MCF 10A (cell line): ENCODE measurements around the gene BCAS1. TPM values are rescaled to one million over a fixed set of nuclear protein-coding genes. Genes with fewer than 3 reads are reported as not detected.

ENCODE experiments used
- BruUV-seq: library from RNA; stranded (reverse); fragments of 400-500 nt; replicated peaks from 2 replicates; lab custom pipeline; 2021; lab: Mats Ljungman, UMichigan
- CTCF ChIA-PET: fragments of 300-600 bp; sonication (Branson Sonifier 250); formaldehyde crosslinking; extraction: SDS; loops from one replicate; lab custom pipeline; 2021; ENCODE audit warnings: antibody characterized with exemption, inconsistent platforms; lab: Yijun Ruan, JAX
- POLR2A ChIA-PET: fragments of 300-600, 350-650 bp; sonication (Branson Sonifier 250); formaldehyde crosslinking; extraction: SDS; loops from one replicate; lab custom pipeline; 2020; ENCODE audit warnings: antibody characterized with exemption, inconsistent platforms; lab: Yijun Ruan, JAX
- DNase-seq: peaks from one replicate; pipeline ENCODE4 v3.0.0-alpha.2; 2018; ENCODE audit not compliant: unreplicated experiment
- H3K27ac Mint-ChIP-seq: one replicate; pipeline ENCODE4 v1.8.0; 2022; ENCODE audit warnings: mild to moderate bottlenecking, low read depth, mixed read lengths; ENCODE audit not compliant: unreplicated experiment
- H3K27me3 Mint-ChIP-seq: one replicate; pipeline ENCODE4 v1.8.0; 2022; ENCODE audit warnings: mixed read lengths; ENCODE audit not compliant: insufficient read depth, unreplicated experiment
- H3K36me3 Mint-ChIP-seq: one replicate; pipeline ENCODE4 v1.8.0; 2022; ENCODE audit warnings: mild to moderate bottlenecking, moderate library complexity, mixed read lengths; ENCODE audit not compliant: insufficient read depth, unreplicated experiment
- H3K4me1 Mint-ChIP-seq: one replicate; pipeline ENCODE4 v1.8.0; 2022; ENCODE audit warnings: mixed read lengths; ENCODE audit not compliant: insufficient read depth, unreplicated experiment
- H3K4me3 Mint-ChIP-seq: one replicate; pipeline ENCODE4 v1.8.0; 2022; ENCODE audit warnings: mild to moderate bottlenecking, moderate library complexity, mixed read lengths; ENCODE audit not compliant: unreplicated experiment
- H3K9me3 Mint-ChIP-seq: one replicate; pipeline ENCODE4 v1.8.0; 2022; ENCODE audit warnings: mixed read lengths; ENCODE audit not compliant: unreplicated experiment
- intact Hi-C: fragments of 100-400 bp; cut with micrococcal nuclease; formaldehyde crosslinking; loops from 2 replicates; pipeline ENCODE4 v1.14.1; 2022
- total RNA-seq: library from RNA; stranded (reverse); gene quantifications from 2 replicates; pipeline ENCODE4 v1.2.3, GENCODE V29; 2022
- TF ChIP-seq, protein P1 (sequence below): fragments of 200-600 bp; IDR thresholded peaks from one replicate; pipeline ENCODE4 v1.8.0; 2022; ENCODE audit warnings: antibody characterized with exemption, mild to moderate bottlenecking; ENCODE audit not compliant: unreplicated experiment

BCAS1 gene
- total RNA-seq, 1 experiment from 2014 or later, result not detected

DNA sequence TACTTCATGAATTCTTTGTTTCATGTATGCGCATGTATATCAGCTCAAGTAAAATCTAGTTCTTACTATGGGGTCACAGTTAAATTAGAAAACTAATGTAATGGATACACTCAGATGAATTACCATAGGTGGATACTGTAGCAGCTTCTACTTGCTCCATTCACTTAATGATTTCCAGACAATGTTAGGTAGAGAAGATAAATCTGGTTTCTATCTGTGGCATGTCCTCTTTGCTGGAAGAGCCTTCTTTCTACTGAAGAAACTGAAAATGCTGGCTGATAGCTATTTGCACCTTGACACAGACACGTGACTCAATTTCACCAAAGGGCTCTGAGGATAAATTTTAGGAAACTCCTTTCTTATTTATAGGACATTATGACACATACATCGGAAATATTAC is 49.5 kb downstream of the BCAS1 start:
- TF ChIP-seq, protein P1, sequence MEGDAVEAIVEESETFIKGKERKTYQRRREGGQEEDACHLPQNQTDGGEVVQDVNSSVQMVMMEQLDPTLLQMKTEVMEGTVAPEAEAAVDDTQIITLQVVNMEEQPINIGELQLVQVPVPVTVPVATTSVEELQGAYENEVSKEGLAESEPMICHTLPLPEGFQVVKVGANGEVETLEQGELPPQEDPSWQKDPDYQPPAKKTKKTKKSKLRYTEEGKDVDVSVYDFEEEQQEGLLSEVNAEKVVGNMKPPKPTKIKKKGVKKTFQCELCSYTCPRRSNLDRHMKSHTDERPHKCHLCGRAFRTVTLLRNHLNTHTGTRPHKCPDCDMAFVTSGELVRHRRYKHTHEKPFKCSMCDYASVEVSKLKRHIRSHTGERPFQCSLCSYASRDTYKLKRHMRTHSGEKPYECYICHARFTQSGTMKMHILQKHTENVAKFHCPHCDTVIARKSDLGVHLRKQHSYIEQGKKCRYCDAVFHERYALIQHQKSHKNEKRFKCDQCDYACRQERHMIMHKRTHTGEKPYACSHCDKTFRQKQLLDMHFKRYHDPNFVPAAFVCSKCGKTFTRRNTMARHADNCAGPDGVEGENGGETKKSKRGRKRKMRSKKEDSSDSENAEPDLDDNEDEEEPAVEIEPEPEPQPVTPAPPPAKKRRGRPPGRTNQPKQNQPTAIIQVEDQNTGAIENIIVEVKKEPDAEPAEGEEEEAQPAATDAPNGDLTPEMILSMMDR, result no peak
- H3K4me3 Mint-ChIP-seq, result no peak overlapping the region
- no peaks in the 10 kb centered on the region for H3K36me3 Mint-ChIP-seq
- no peaks in the 10 kb centered on the region for H3K4me1 Mint-ChIP-seq
- DNase-seq, result no peak
- intact Hi-C loops, result no loop called here
- no peaks in the 10 kb centered on the region for H3K9me3 Mint-ChIP-seq
- BruUV-seq, result no TSS peak
- peaks cover 14% of the 10 kb centered on the region for H3K27me3 Mint-ChIP-seq
- CTCF ChIA-PET, result no interaction called here
- H3K27ac Mint-ChIP-seq, result no peak overlapping the region
- POLR2A ChIA-PET, result no interaction called here

DNA sequence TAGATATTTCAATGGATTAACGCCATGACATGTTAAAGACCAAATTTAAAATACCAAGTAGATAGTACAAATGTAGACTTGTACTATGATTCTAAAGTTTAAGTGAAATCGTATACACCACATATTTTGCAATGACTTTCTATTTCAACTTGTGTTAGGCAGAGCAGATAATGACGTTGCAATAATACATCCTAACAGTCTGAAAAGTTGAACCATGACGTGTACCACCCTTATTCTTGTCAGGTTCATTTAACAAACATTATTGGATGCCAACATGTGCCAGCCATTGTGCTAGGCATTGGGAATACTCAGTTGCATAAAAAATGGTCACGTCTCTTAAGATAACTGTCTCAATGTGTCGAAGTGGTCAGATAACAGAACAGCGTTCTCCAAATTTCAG is 50.0 kb downstream of the BCAS1 start:
- TF ChIP-seq, protein P1, result no peak
- peaks cover 14% of the 10 kb centered on the region for H3K27me3 Mint-ChIP-seq
- H3K4me3 Mint-ChIP-seq, result no peak overlapping the region
- BruUV-seq, result no TSS peak
- POLR2A ChIA-PET, result no interaction called here
- H3K4me1 Mint-ChIP-seq, result no peaks in the 10 kb centered on the region
- intact Hi-C loops, result no loop called here
- CTCF ChIA-PET, result no interaction called here
- no peak for DNase-seq
- H3K27ac Mint-ChIP-seq, result no peak overlapping the region
- no peaks in the 10 kb centered on the region for H3K36me3 Mint-ChIP-seq
- no peaks in the 10 kb centered on the region for H3K9me3 Mint-ChIP-seq

DNA sequence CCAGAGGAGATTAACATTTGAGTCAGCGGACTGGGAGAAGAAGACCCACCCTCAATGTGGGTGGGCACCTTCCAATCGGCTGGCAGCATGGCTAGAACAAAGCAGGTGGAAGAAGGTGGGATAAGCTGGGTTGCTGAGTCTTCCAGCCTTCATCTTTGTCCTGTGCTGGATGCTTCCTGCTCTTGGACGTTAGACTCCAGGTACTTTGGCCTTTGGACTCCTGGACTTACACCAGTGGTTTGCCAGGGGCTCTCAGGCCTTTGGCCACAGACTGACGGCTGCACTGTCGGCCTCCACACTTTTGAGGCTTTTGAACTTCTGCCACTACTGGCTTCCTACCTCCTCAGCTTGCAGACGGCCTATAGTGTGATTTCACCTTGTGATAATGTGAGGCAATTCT is 50.8 kb downstream of the BCAS1 start:
- Mint-ChIP-seq H3K27me3 (peaks cover 14% of the 10 kb centered on the region), H3K36me3 (no peaks in the 10 kb centered on the region), H3K4me3 (no peak overlapping the region), H3K27ac (no peak overlapping the region), H3K4me1 (no peaks in the 10 kb centered on the region), H3K9me3 (no peaks in the 10 kb centered on the region)
- ChIA-PET CTCF (interaction anchor here (0.6 kb wide), 1 partner anchor 1863 kb away, joined by 3 read pairs; no protein-coding TSS in a partner anchor), POLR2A (no interaction called here)
- BruUV-seq, result no TSS peak
- no peak for DNase-seq
- TF ChIP-seq, protein P1, result no peak
- intact Hi-C loops, result no loop called here

DNA sequence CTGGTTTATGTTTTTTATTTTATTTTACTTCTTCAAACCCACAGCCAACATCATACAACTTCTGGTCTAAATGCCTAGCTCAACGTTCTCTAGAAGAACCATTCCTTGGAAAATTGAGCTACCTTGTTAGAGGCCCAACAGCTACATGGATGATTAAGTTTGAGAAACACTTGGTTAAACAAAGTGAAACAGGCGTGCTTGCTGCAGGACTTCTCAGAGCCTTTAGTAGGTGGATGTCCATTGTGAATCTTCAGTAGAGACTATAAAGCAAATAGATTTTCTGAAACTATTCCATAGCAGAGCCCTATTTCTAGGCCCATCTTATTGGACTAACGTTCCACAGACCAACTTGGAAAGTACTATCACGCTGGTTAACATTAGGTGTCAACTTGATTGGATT is 51.3 kb downstream of the BCAS1 start:
- Mint-ChIP-seq H3K4me1 (no peaks in the 10 kb centered on the region), H3K9me3 (no peaks in the 10 kb centered on the region), H3K27ac (no peak overlapping the region), H3K27me3 (peaks cover 12% of the 10 kb centered on the region), H3K4me3 (no peak overlapping the region), H3K36me3 (no peaks in the 10 kb centered on the region)
- BruUV-seq, result no TSS peak
- POLR2A ChIA-PET, result no interaction called here
- no peak for DNase-seq
- TF ChIP-seq, protein P1, result no peak
- CTCF ChIA-PET, result interaction anchor here (0.6 kb wide), 1 partner anchor 1862 kb away, joined by 3 read pairs; no protein-coding TSS in a partner anchor
- intact Hi-C loops, result no loop called here
